GM23338 (cell line): Measurements from ENCODE around the gene CDK10. TPM values are rescaled to one million over a fixed set of nuclear protein-coding genes. Genes with fewer than 3 reads are reported as not detected.

Source experiments
- ATAC-seq: fragments of 200-7000 bp; cut with Tn5 transposase; 3 replicates; pipeline ENCODE4 v1.9.1; 2020
- DNase-seq: peaks from one replicate; pipeline ENCODE4 v3.0.0-alpha.2; 2015; ENCODE audit warnings: low spot score
- H2AFZ ChIP-seq: fragments of 200-600 bp; sonication (generic); 2 replicates; pipeline ENCODE4 v1.8.0; 2016; ENCODE audit warnings: antibody characterized with exemption, mild to moderate bottlenecking, moderate library complexity
- H3F3A ChIP-seq: fragments of 200-600 bp; sonication (generic); replicated peaks from 2 replicates; pipeline ENCODE4 v1.8.0; 2017; ENCODE audit warnings: antibody characterized with exemption, mixed run types, low read depth
- H3K27ac ChIP-seq: fragments of 200-600 bp; sonication (generic); 2 replicates; pipeline ENCODE4 v1.6.1; 2016; ENCODE audit warnings: low read depth
- H3K27me3 ChIP-seq: fragments of 200-600 bp; sonication (generic); 2 replicates; pipeline ENCODE4 v1.8.0; 2016; ENCODE audit warnings: mild to moderate bottlenecking, mixed run types, moderate library complexity; ENCODE audit not compliant: insufficient read depth
- H3K36me3 ChIP-seq: fragments of 200-600 bp; sonication (generic); 2 replicates; pipeline ENCODE4 v1.8.0; 2016; ENCODE audit warnings: mild to moderate bottlenecking; ENCODE audit not compliant: insufficient read depth
- H3K4me1 ChIP-seq: fragments of 200-600 bp; sonication (generic); 2 replicates; pipeline ENCODE4 v1.8.0; 2016; ENCODE audit warnings: mild to moderate bottlenecking, moderate library complexity; ENCODE audit not compliant: insufficient read depth
- H3K4me2 ChIP-seq: fragments of 200-600 bp; sonication (generic); 2 replicates; pipeline ENCODE4 v1.7.1; 2017; ENCODE audit warnings: mixed run types
- H3K4me3 ChIP-seq: fragments of 200-600 bp; sonication (generic); 2 replicates; pipeline ENCODE4 v1.6.1; 2016; ENCODE audit warnings: mixed run types
- H3K79me2 ChIP-seq: fragments of 200-600 bp; sonication (generic); replicated peaks from 2 replicates; pipeline ENCODE4 v1.8.0; 2017; ENCODE audit warnings: mild to moderate bottlenecking; ENCODE audit not compliant: insufficient read depth
- H3K9me2 ChIP-seq: fragments of 200-600 bp; sonication (generic); 2 replicates; pipeline ENCODE4 v1.8.0; 2017; ENCODE audit not compliant: insufficient read depth
- H4K20me1 ChIP-seq: fragments of 200-600 bp; sonication (generic); replicated peaks from 2 replicates; pipeline ENCODE4 v1.8.0; 2017; ENCODE audit warnings: mild to moderate bottlenecking; ENCODE audit not compliant: insufficient read depth
- H3K27ac Mint-ChIP-seq: 2 replicates; pipeline ENCODE4 v1.8.0; 2020; ENCODE audit warnings: inconsistent platforms, mild to moderate bottlenecking, moderate library complexity, mixed read lengths
- H3K27me3 Mint-ChIP-seq: 3 replicates; pipeline ENCODE4 v1.8.0; 2022; ENCODE audit warnings: low read depth, mild to moderate bottlenecking, moderate library complexity, mixed read lengths, inconsistent platforms; ENCODE audit not compliant: insufficient read depth, poor library complexity
- H3K36me3 Mint-ChIP-seq: 3 replicates; pipeline ENCODE4 v1.8.0; 2021; ENCODE audit warnings: low read depth, mild to moderate bottlenecking, inconsistent platforms, moderate library complexity, mixed read lengths
- H3K4me1 Mint-ChIP-seq: 3 replicates; pipeline ENCODE4 v1.8.0; 2020; ENCODE audit warnings: mild to moderate bottlenecking, inconsistent platforms, mixed read lengths
- H3K4me3 Mint-ChIP-seq: 3 replicates; pipeline ENCODE4 v1.8.0; 2021; ENCODE audit warnings: moderate library complexity, mild to moderate bottlenecking, inconsistent platforms, mixed read lengths
- H3K9me3 Mint-ChIP-seq: 3 replicates; pipeline ENCODE4 v1.8.0; 2020; ENCODE audit warnings: moderate library complexity, mild to moderate bottlenecking, inconsistent platforms, mixed read lengths
- CTCF ChIP-seq, 2 experiments: fragments of 200-600 bp in 1 of 2; sonication (generic) in 1 of 2; conservative IDR thresholded peaks; 2 replicates each; pipeline versions ENCODE4 v1.5.1 to v1.6.1; 2016 to 2017; ENCODE audit warnings: antibody characterized with exemption in 2 of 2, low read depth in 2 of 2, mild to moderate bottlenecking in 2 of 2, moderate library complexity in 1 of 2
- ETS1 ChIP-seq: IDR thresholded peaks from 2 replicates; pipeline ENCODE4 v1.6.1; 2016; ENCODE audit warnings: antibody characterized with exemption
- NANOG ChIP-seq: IDR thresholded peaks from 2 replicates; pipeline ENCODE4 v1.6.1; 2016; ENCODE audit warnings: antibody characterized with exemption, borderline replicate concordance
- REST ChIP-seq: IDR thresholded peaks from one replicate; pipeline ENCODE4 v1.6.1; 2018; ENCODE audit warnings: antibody characterized with exemption; ENCODE audit not compliant: unreplicated experiment
- polyA plus RNA-seq: library from polyadenylated mRNA; unstranded; fragments of >200 nt; fragmentation: Nextera tagmentation; extraction: Ambion mirVana; gene quantifications from 2 replicates; pipeline ENCODE4 v1.2.1, GENCODE V29; 2016
- total RNA-seq: library from RNA; depleted of rRNA; stranded (reverse); fragments of >200 nt; shearing (Covaris generic); gene quantifications from 2 replicates; pipeline ENCODE4 v1.2.3, GENCODE V29; 2014

Gene CDK10
- total and polyA plus RNA-seq, 2 experiments from 2014 or later = 64.6 to 88.0 TPM

DNA sequence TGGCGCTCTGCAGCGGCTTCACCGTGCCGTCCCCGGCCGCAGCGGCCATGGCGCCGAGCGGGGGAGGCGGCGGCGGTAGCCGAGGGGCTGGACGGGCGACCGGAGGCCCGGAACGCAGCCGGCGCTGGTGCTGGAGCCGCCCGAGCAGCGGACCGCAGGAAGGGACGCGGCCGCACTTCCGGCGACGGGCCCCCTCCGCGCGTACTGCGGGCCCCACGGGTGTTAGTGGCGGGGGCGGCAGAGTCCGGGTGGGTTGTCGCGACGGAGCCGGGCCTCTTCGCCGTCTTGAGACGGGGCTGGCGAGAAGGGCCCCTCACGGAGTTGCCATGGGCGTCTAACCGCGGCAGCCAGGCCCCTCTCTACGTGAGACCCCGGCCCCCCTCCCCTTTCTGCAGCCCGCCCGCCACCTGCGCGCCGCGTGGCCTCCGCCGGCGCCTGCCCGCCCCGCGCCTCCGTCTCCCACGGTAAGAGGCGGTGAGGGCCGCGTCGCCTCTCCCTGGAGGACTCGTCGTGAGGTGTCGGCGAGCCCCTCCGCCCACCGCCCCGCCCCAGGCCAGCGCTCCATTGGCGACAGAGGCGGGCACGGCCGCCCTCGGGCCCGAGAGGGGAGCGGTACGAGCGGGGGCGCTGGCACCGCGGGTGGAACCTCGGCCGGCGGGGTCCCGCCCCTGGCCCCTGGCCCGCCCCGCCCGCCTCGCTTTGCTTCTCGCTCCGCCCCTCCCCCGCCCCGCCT, 34.5 kb downstream of the CDK10 start, which contains the start of the genes VPS9D1 and ZNF276 (continued):
- TF ChIP-seq REST (no peak), NANOG (no peak)

DNA sequence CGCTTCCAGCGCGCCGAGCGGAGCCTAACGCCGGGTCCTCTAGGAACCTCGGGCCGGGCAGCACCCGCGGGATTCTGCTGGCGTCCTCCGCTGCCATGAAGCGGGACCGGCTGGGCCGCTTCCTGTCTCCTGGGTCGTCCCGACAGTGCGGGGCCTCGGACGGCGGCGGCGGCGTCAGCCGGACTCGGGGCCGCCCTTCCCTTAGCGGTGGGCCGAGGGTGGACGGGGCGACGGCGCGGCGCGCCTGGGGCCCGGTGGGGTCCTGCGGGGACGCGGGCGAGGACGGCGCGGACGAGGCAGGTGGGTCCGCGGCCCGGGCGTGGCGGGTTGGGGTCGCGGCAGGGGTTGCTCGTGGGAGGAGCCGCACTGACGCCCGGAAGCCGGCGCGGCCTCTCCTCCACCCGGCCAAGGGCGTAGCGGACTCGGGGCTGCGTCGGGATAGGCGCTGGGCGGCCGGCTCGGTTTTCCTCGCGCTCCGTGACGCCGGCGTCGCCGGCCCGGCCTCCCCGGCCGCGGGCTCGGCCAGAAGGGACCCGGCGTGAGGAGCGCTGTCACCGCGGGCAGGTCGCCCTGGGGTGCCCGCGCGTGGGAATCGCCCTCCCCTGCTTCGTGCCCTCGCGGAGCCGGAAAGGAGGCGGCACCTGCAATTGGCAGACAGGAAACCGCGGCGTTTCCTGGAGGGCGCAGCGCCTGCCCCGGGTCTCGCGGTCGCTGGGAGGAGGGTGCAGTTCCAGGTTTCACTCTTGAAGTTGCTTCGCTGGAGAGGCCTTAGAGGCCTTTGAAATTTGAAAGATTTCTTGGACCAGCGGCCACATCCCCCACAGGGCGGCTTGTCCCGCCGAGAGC, 35.3 kb downstream of the CDK10 start:
- Mint-ChIP-seq H3K4me1 (peaks cover 16% of the 10 kb centered on the region), H3K4me3 (peak overlapping the region; percentile 69), H3K27me3 (peaks cover 47% of the 10 kb centered on the region), H3K27ac (no peak overlapping the region), H3K36me3 (peaks cover 26% of the 10 kb centered on the region), H3K9me3 (no peaks in the 10 kb centered on the region; the same call in 2 of the 3 replicates)
- H3K27ac ChIP-seq = no peak overlapping the region
- H3K4me1 ChIP-seq = peaks cover 13% of the 10 kb centered on the region
- peak overlapping the region; percentile 93 for H3K4me2 ChIP-seq
- H3F3A ChIP-seq = peaks cover 35% of the 10 kb centered on the region
- 0 out of 2 replicates have a peak, but pooled peaks cover 4% of the 10 kb centered on the region for H3K36me3 ChIP-seq
- TF ChIP-seq ETS1 (0 out of 2 replicates have a peak, but pooled peaks have one; percentile 32), CTCF (conservative IDR thresholded peaks at IDR 0.05; ENCODE audit: low read depth in 2 of 2) (no peak)
- H3K4me3 ChIP-seq = peak overlapping the region; percentile 77
- no peaks in the 10 kb centered on the region for H3K79me2 ChIP-seq
- no peaks in the 10 kb centered on the region for H3K9me2 ChIP-seq
- peak overlapping the region; percentile 72; the same call in 1 of the 2 replicates for H2AFZ ChIP-seq
- DNase-seq (peak; percentile 52), ATAC-seq (peak; percentile 12)
- H3K27me3 ChIP-seq = peaks cover 67% of the 10 kb centered on the region
- H4K20me1 ChIP-seq = peaks cover 9% of the 10 kb centered on the region; the same call in 1 of the 2 replicates
